Endothelial cell of umbilical vein (primary cell): ENCODE data around the gene PGRMC1. TPM values are rescaled to one million over a fixed set of nuclear protein-coding genes. Genes with fewer than 3 reads are reported as not detected.
"Not testable (repeated sequence)": the region's sequence is repeated elsewhere in the genome, so short reads cannot be mapped to it uniquely, and the experiment has no call there.

ENCODE experiments used
- BruUV-seq: library from RNA; stranded (reverse); fragments of 400-500 nt; replicated peaks from 2 replicates; lab custom pipeline; 2021; lab: Mats Ljungman, UMichigan
- CTCF ChIA-PET: fragments of 300-600, 350-600 bp; sonication (Branson Sonifier 250); formaldehyde crosslinking; loops from one replicate; lab custom pipeline; 2021; ENCODE audit warnings: antibody characterized with exemption, inconsistent platforms; lab: Charles Lee
- POLR2A ChIA-PET: fragments of 300-600, 350-600 bp; sonication (Branson Sonifier 250); formaldehyde crosslinking; loops from one replicate; lab custom pipeline; 2021; ENCODE audit warnings: antibody characterized with exemption, inconsistent platforms; lab: Charles Lee
- DNase-seq: peaks from one replicate; pipeline ENCODE4 v3.0.0-alpha.2; 2011; ENCODE audit warnings: low read depth, low spot score
- FAIRE-seq: peaks from 2 replicates; lab custom pipeline; 2011; peaks lifted over from hg19 to GRCh38; lab: Jason Lieb, UNC
- H2AFZ ChIP-seq: 2 replicates; pipeline ENCODE4 v1.6.0; 2012; ENCODE audit warnings: low read depth, low read length, control low read depth, inconsistent platforms
- H3K27ac ChIP-seq: 2 replicates; pipeline ENCODE4 v1.5.1; 2011; ENCODE audit warnings: low read depth, mild to moderate bottlenecking, control low read depth, low read length, moderate library complexity; ENCODE audit not compliant: insufficient read depth
- H3K27me3 ChIP-seq, 2 experiments: 2 replicates each; pipeline versions ENCODE4 v1.6.0 to v1.6.1; 2011; ENCODE audit warnings: low read length in 2 of 2, mixed read lengths in 1 of 2; ENCODE audit not compliant: control insufficient read depth in 2 of 2, insufficient read depth in 2 of 2
- H3K36me3 ChIP-seq, 2 experiments: 2 replicates in 1 of 2; 3 replicates in 1 of 2; pipeline ENCODE4 v1.5.1; 2011; ENCODE audit warnings: low read length in 2 of 2, mild to moderate bottlenecking in 1 of 2, moderate library complexity in 1 of 2; ENCODE audit not compliant: control insufficient read depth in 2 of 2, insufficient read depth in 2 of 2; ENCODE audit errors: extremely low read depth in 1 of 2
- H3K4me1 ChIP-seq: 3 replicates; pipeline ENCODE4 v1.5.1; 2011; ENCODE audit warnings: mild to moderate bottlenecking, low read length; ENCODE audit not compliant: control insufficient read depth, insufficient read depth; ENCODE audit errors: extremely low read depth
- H3K4me2 ChIP-seq: 2 replicates; pipeline ENCODE4 v1.6.1; 2011; ENCODE audit warnings: low read length, control low read depth, mixed read lengths; ENCODE audit not compliant: insufficient read depth
- H3K4me3 ChIP-seq, 3 experiments: fragments of 200-600 bp in 1 of 3; sonication (generic), shearing (Covaris generic) in 1 of 3; replicated peaks in 1 of 3; 2 replicates each; pipeline ENCODE4 v1.5.1; 2011 to 2016; ENCODE audit warnings: control low read depth in 3 of 3, low read length in 3 of 3, mild to moderate bottlenecking in 2 of 3, inconsistent platforms in 1 of 3, low read depth in 1 of 3, moderate library complexity in 1 of 3; ENCODE audit not compliant: insufficient read depth in 1 of 3
- H3K79me2 ChIP-seq: 2 replicates; pipeline ENCODE4 v1.6.0; 2012; ENCODE audit warnings: low read length, inconsistent platforms; ENCODE audit not compliant: control insufficient read depth, insufficient read depth
- H3K9ac ChIP-seq: replicated peaks from 2 replicates; pipeline ENCODE3; 2011; ENCODE audit warnings: low read length, control low read depth; ENCODE audit not compliant: insufficient read depth; ENCODE audit errors: extremely low read depth
- H3K9me1 ChIP-seq: replicated peaks from 3 replicates; pipeline ENCODE4 v1.6.0; 2011; ENCODE audit warnings: mild to moderate bottlenecking, low read length; ENCODE audit not compliant: control insufficient read depth, insufficient read depth; ENCODE audit errors: extremely low read depth
- H3K9me3 ChIP-seq: replicated peaks from 2 replicates; pipeline ENCODE4 v1.5.1; 2012; ENCODE audit warnings: low read length, inconsistent platforms; ENCODE audit not compliant: control insufficient read depth, insufficient read depth
- H4K20me1 ChIP-seq: replicated peaks from 2 replicates; pipeline ENCODE3; 2011; ENCODE audit warnings: mild to moderate bottlenecking, low read length; ENCODE audit not compliant: control insufficient read depth, insufficient read depth; ENCODE audit errors: extremely low read depth
- JUN ChIP-seq: IDR thresholded peaks from 2 replicates; pipeline ENCODE4 v1.6.1; 2011; ENCODE audit warnings: borderline replicate concordance, low read depth; ENCODE audit not compliant: insufficient read length, insufficient read depth
- POLR2A ChIP-seq: IDR thresholded peaks from 2 replicates; pipeline ENCODE4 v1.6.1; 2012; ENCODE audit warnings: low read depth, mild to moderate bottlenecking, control low read depth, low read length
- POLR2AphosphoS5 ChIP-seq: IDR thresholded peaks from 2 replicates; pipeline ENCODE4 v1.6.1; 2012; ENCODE audit warnings: low read depth, mild to moderate bottlenecking, control low read depth, low read length, moderate library complexity; ENCODE audit not compliant: insufficient read depth
- dilution Hi-C: fragments of 300-500 bp; cut with MboI; formaldehyde crosslinking; loops from one replicate; pipeline ENCODE4 v1.15.0; 2019; ENCODE audit warnings: low sequenced_read_pairs; ENCODE audit not compliant: extremely low pct_ligation_motif_present
- intact Hi-C: fragments of 100-400 bp; cut with micrococcal nuclease; formaldehyde crosslinking; loops from one replicate; pipeline ENCODE4 v1.10.0; 2022
- polyA plus RNA-seq, 4 experiments: library from polyadenylated mRNA; depleted of rRNA in 3 of 4; stranded (reverse) in 3 of 4; unstranded in 1 of 4; fragments of >200 nt; gene quantifications; 2 replicates each; pipeline versions ENCODE4 v1.2.1 to v1.2.3, GENCODE V29; 2011 to 2012; ENCODE audit warnings: missing spikeins in 1 of 4
- total RNA-seq: library from RNA; stranded (reverse); gene quantifications from 2 replicates; pipeline ENCODE4 v1.2.3, GENCODE V29; 2021
- TF ChIP-seq, protein P1 (sequence below), 2 donors: IDR thresholded peaks; 1 replicate in 1 of 2; 2 replicates in 1 of 2; pipeline ENCODE4 v1.5.1; 2011; ENCODE audit warnings: low read length in 2 of 2, mild to moderate bottlenecking in 2 of 2, moderate library complexity in 2 of 2, control low read depth in 1 of 2, inconsistent platforms in 1 of 2, low read depth in 1 of 2; ENCODE audit not compliant: insufficient read depth in 1 of 2; ENCODE audit errors: extremely low read depth in 1 of 2

Gene PGRMC1
- total and polyA plus RNA-seq, 2 donors (not counting 3 experiments of a cell fraction or from before 2014, with no cell fraction given): 37.4 to 61.8 TPM

DNA sequence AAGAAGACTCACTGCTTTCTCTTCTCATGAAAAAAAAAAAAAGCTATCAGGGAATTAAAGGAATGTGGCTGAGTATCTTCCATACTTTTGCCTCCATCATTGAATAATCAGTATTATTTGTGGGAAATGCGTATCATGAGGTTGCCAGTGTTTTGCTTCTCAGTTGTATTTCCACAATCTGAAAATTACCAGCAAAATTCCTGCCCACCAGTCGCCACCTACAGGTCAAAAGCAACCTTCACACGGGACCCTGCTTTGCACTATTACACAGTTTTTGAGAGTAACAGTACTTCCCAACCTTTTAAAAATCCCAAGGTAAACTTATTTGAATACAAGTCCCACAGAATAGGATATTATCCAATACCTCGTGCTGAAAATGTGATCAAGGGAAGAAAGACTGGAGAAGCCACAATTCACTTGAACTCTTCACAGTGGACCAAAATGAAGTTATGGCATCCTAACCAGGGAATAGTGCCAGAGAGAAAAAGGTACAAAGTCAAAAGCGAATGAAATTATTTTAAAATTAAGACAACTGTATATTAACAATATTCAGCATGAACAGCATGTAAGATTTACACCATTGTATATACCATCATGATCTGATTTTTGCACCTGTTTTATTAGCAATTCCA is 30.4 kb downstream of the PGRMC1 start:
- Histone ChIP-seq H3K27ac (no peak overlapping the region), H3K9me1 (no peaks in the 10 kb centered on the region), H3K9me3 (no peaks in the 10 kb centered on the region), H3K79me2 (no peaks in the 10 kb centered on the region), H2AFZ (no peak overlapping the region), H3K27me3 (no peaks in the 10 kb centered on the region), H3K4me3 (no peak overlapping the region), H3K4me2 (no peak overlapping the region), H3K4me1 (no peaks in the 10 kb centered on the region), H4K20me1 (no peaks in the 10 kb centered on the region), H3K9ac (no peak overlapping the region), H3K36me3 (no peaks in the 10 kb centered on the region)
- ChIA-PET CTCF (interaction anchor here (0.7 to 1.0 kb wide), 2 partner anchors 8 to 159 kb away, joined by 3 read pairs; no protein-coding TSS in a partner anchor), POLR2A (no interaction called here)
- TF ChIP-seq, protein P1, sequence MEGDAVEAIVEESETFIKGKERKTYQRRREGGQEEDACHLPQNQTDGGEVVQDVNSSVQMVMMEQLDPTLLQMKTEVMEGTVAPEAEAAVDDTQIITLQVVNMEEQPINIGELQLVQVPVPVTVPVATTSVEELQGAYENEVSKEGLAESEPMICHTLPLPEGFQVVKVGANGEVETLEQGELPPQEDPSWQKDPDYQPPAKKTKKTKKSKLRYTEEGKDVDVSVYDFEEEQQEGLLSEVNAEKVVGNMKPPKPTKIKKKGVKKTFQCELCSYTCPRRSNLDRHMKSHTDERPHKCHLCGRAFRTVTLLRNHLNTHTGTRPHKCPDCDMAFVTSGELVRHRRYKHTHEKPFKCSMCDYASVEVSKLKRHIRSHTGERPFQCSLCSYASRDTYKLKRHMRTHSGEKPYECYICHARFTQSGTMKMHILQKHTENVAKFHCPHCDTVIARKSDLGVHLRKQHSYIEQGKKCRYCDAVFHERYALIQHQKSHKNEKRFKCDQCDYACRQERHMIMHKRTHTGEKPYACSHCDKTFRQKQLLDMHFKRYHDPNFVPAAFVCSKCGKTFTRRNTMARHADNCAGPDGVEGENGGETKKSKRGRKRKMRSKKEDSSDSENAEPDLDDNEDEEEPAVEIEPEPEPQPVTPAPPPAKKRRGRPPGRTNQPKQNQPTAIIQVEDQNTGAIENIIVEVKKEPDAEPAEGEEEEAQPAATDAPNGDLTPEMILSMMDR (IDR thresholded peaks at IDR 0.05; ENCODE audit: extremely low read depth in 1 of 2, insufficient read depth in 1 of 2, low read depth in 1 of 2, low read length in 2 of 2): peak; percentile 53 to 62
- no peak for TF ChIP-seq POLR2AphosphoS5
- TF ChIP-seq POLR2A: no peak
- no peak for TF ChIP-seq JUN
- FAIRE-seq (peak; percentile 53), DNase-seq (peak; percentile 23)
- dilution Hi-C loops (no loop called here), intact Hi-C loops (loop anchor here (1.0 kb wide), 1 partner anchor 147 kb away; no protein-coding TSS in a partner anchor)
- no TSS peak for BruUV-seq

GRCh38 chrX:119267115-119267514 is 31.0 kb downstream of the PGRMC1 start:
- H3K27me3 ChIP-seq, H3K36me3 ChIP-seq, H3K4me1 ChIP-seq, H3K79me2 ChIP-seq, dilution Hi-C loops, H3K9me3 ChIP-seq, H3K9ac ChIP-seq, BruUV-seq, H3K9me1 ChIP-seq, H3K27ac ChIP-seq, DNase-seq, H2AFZ ChIP-seq, FAIRE-seq, POLR2A ChIA-PET, H4K20me1 ChIP-seq, H3K4me2 ChIP-seq, H3K4me3 ChIP-seq, CTCF ChIA-PET, intact Hi-C loops: not testable (repeated sequence)
